K562 (cell line): ENCODE data around the gene GRM3. TPM values are rescaled to one million over a fixed set of nuclear protein-coding genes. Genes with fewer than 3 reads are reported as not detected.

Source experiments
- ATAC-seq: fragments of 200-7000 bp; cut with Tn5 transposase; 3 replicates; pipeline ENCODE4 v1.9.1; 2020; ENCODE audit warnings: moderate library complexity
- BruUV-seq: library from RNA; stranded (reverse); fragments of 400-500 nt; replicated peaks from 2 replicates; lab custom pipeline; 2021; lab: Mats Ljungman, UMichigan
- CTCF ChIA-PET: fragments of 300-600 bp; formaldehyde crosslinking; extraction: SDS; loops from one replicate; lab custom pipeline; 2021; ENCODE audit warnings: low intra/inter-chr PET ratio; lab: Yijun Ruan, JAX
- POLR2A ChIA-PET: fragments of 300-600, 350-650 bp; sonication (Branson Sonifier 250); formaldehyde crosslinking; extraction: SDS; loops from one replicate; lab custom pipeline; 2021; ENCODE audit warnings: antibody characterized with exemption, inconsistent platforms; lab: Yijun Ruan, JAX
- DNase-seq, 4 experiments: peaks; one replicate each; pipeline versions ENCODE4 v3.0.0 to v3.0.0-alpha.2; 2011 to 2018; ENCODE audit warnings: low spot score in 3 of 4, mixed read lengths in 3 of 4; ENCODE audit errors: extremely low read depth in 1 of 4
- FAIRE-seq: peaks from 2 replicates; lab custom pipeline; 2011; peaks lifted over from hg19 to GRCh38; lab: Jason Lieb, UNC
- H2AFZ ChIP-seq: 2 replicates; pipeline ENCODE4 v1.6.0; 2011; ENCODE audit warnings: low read depth, low read length, control low read depth, inconsistent platforms
- H3K27ac ChIP-seq: fragments of 200-600 bp; 3 replicates; pipeline ENCODE4 v1.8.0; 2011; ENCODE audit warnings: low read depth, mild to moderate bottlenecking, control low read depth, inconsistent platforms, low read length, moderate library complexity, mixed read lengths; ENCODE audit errors: extremely low read depth
- H3K27me3 ChIP-seq, 2 experiments: fragments of 300-600 bp in 1 of 2; 2 replicates in 1 of 2; 3 replicates in 1 of 2; pipeline versions ENCODE4 v1.6.0 to v1.8.0; 2011; ENCODE audit warnings: inconsistent platforms in 2 of 2, low read length in 2 of 2, mild to moderate bottlenecking in 1 of 2, mixed read lengths in 1 of 2, moderate library complexity in 1 of 2; ENCODE audit not compliant: control insufficient read depth in 2 of 2, insufficient read depth in 2 of 2
- H3K36me3 ChIP-seq: fragments of 300-600 bp; 3 replicates; pipeline ENCODE4 v1.8.0; 2011; ENCODE audit warnings: mild to moderate bottlenecking, low read length, inconsistent platforms; ENCODE audit not compliant: control insufficient read depth, insufficient read depth
- H3K4me1 ChIP-seq, 2 experiments: fragments of 200-600 bp in 1 of 2; replicated peaks in 1 of 2; 2 replicates in 1 of 2; 3 replicates in 1 of 2; pipeline versions ENCODE4 v1.5.1 to v1.8.0; 2011; ENCODE audit warnings: inconsistent platforms in 2 of 2, low read length in 2 of 2, mild to moderate bottlenecking in 1 of 2, mixed read lengths in 1 of 2, moderate library complexity in 1 of 2; ENCODE audit not compliant: control insufficient read depth in 2 of 2, insufficient read depth in 2 of 2
- H3K4me2 ChIP-seq: 2 replicates; pipeline ENCODE4 v1.6.1; 2011; ENCODE audit warnings: low read length, control low read depth, inconsistent platforms, mixed read lengths; ENCODE audit not compliant: insufficient read depth
- H3K4me3 ChIP-seq: fragments of 200-600 bp; sonication (generic), shearing (Covaris generic); 2 replicates; pipeline ENCODE4 v1.5.1; 2016; ENCODE audit warnings: control low read depth, inconsistent platforms
- H3K79me2 ChIP-seq: fragments of 200-600 bp; 3 replicates; pipeline ENCODE4 v1.8.0; 2011; ENCODE audit warnings: low read length, inconsistent platforms; ENCODE audit not compliant: control insufficient read depth, insufficient read depth
- H3K9ac ChIP-seq, 2 experiments: 2 replicates each; pipeline versions ENCODE4 v1.6.0 to v1.6.1; 2011; ENCODE audit warnings: low read depth in 2 of 2, low read length in 2 of 2, control low read depth in 1 of 2, inconsistent platforms in 1 of 2, mild to moderate bottlenecking in 1 of 2, mixed read lengths in 1 of 2; ENCODE audit not compliant: insufficient read depth in 1 of 2
- H3K9me1 ChIP-seq: one replicate; pipeline ENCODE4 v1.6.0; 2011; ENCODE audit warnings: inconsistent platforms, mild to moderate bottlenecking, low read length, moderate library complexity; ENCODE audit not compliant: control insufficient read depth, insufficient read depth
- H3K9me3 ChIP-seq: replicated peaks from 2 replicates; pipeline ENCODE4 v1.5.1; 2011; ENCODE audit warnings: low read depth, low read length, inconsistent platforms; ENCODE audit not compliant: control insufficient read depth, insufficient read depth
- H4K20me1 ChIP-seq: replicated peaks from 2 replicates; pipeline ENCODE4 v1.6.1; 2011; ENCODE audit warnings: low read length, inconsistent platforms, mixed read lengths; ENCODE audit not compliant: control insufficient read depth, insufficient read depth
- HMBOX1 ChIP-seq: sonication (generic); IDR thresholded peaks from 2 replicates; pipeline ENCODE4 v1.6.1; 2016
- MCM3 ChIP-seq: fragments of 450-650 bp; IDR thresholded peaks from 2 replicates; pipeline ENCODE4 v1.6.1; 2016
- NCOA1 ChIP-seq: fragments of 450-650 bp; IDR thresholded peaks from 2 replicates; pipeline ENCODE4 v1.6.1; 2016; ENCODE audit warnings: low read depth
- WGBS: fragments of 100-300 bp; shearing (Covaris generic); methylation state at CpG from one replicate; pipeline ENCODE4 v1.1.6; 2016; ENCODE audit warnings: low coverage, mixed read lengths; ENCODE audit not compliant: insufficient coverage; ENCODE audit errors: missing lambda C conversion rate; 5-methylcytosine and 5-hydroxymethylcytosine counted together
- in situ Hi-C: fragments of 300-500 bp; cut with MboI; formaldehyde crosslinking; loops from 4 replicates; pipeline ENCODE4 v1.15.0; 2018; ENCODE audit warnings: inconsistent platforms, mixed read lengths
- intact Hi-C: fragments of 100-400 bp; cut with micrococcal nuclease; formaldehyde crosslinking; loops from 2 replicates; pipeline ENCODE4 v1.14.2; 2022
- polyA plus RNA-seq, 8 experiments: library from polyadenylated mRNA; depleted of rRNA in 4 of 8; stranded (reverse) in 5 of 8; unstranded in 3 of 8; fragments of >200 nt; fragmentation: Nextera tagmentation in 2 of 8; fragmentation: Illumina TruSeq in 1 of 8; extraction: Ambion mirVana in 2 of 8; extraction: Trizol in 1 of 8; gene quantifications; 2 replicates each; pipeline versions ENCODE4 v1.2.1 to v1.2.3, GENCODE V29; 2011 to 2014; ENCODE audit warnings: inconsistent platforms in 1 of 8, missing spikeins in 1 of 8
- total RNA-seq, 7 experiments: library from RNA; depleted of rRNA in 6 of 7; stranded (reverse); fragments of >200 nt in 6 of 7; fragmentation: Illumina TruSeq in 2 of 7; extraction: Trizol in 2 of 7; gene quantifications; 2 replicates each; pipeline versions ENCODE4 v1.2.1 to v1.2.3, GENCODE V29; 2011 to 2021; ENCODE audit warnings: low replicate concordance in 1 of 7

GRM3 gene
- total and polyA plus RNA-seq, 9 of the 15 experiments (the other 6 are each of a cell fraction or from before 2014, with no cell fraction given) = 0.03 to 0.08 (median 0.03) TPM; not detected in 6

- no peaks in the 10 kb centered on the region for H3K36me3 ChIP-seq
- H3K9me1 ChIP-seq = no peaks in the 10 kb centered on the region
- ChIA-PET CTCF (no interaction called here), POLR2A (no interaction called here)
- H3K27me3 ChIP-seq = no peaks in the 10 kb centered on the region
- no peaks in the 10 kb centered on the region for H4K20me1 ChIP-seq
- in situ Hi-C loops (no loop called here), intact Hi-C loops (no loop called here)
- no peak for ATAC-seq
- no peak overlapping the region for H3K4me2 ChIP-seq
- no peak for FAIRE-seq
- no peak overlapping the region for H3K9ac ChIP-seq
- under 1% methylated on average over 9 of the region's 9 CpGs for WGBS
- no peak overlapping the region for H3K27ac ChIP-seq
- H3K4me3 ChIP-seq = no peak overlapping the region
- no peak overlapping the region for H2AFZ ChIP-seq
- TF ChIP-seq HMBOX1 (no peak), MCM3 (no peak)
- no peak for DNase-seq
- H3K4me1 ChIP-seq = no peaks in the 10 kb centered on the region
- BruUV-seq = no TSS peak
- no peaks in the 10 kb centered on the region for H3K9me3 ChIP-seq
- no peaks in the 10 kb centered on the region for H3K79me2 ChIP-seq
Measured at GRCh38 chr7:86653919-86654659, 10.4 kb downstream of the GRM3 start.

GRCh38 chr7:86657948-86658347 is 14.2 kb downstream of the GRM3 start:
- POLR2A ChIA-PET = no interaction called here
- H3K36me3 ChIP-seq = no peaks in the 10 kb centered on the region
- intact Hi-C loops (no loop called here), in situ Hi-C loops (no loop called here)
- ATAC-seq = no peak
- 0% methylated on average over 2 of the region's 2 CpGs for WGBS
- no peak for TF ChIP-seq NCOA1
- no peak overlapping the region for H3K27ac ChIP-seq
- CTCF ChIA-PET = no interaction called here
- H3K9me1 ChIP-seq = no peaks in the 10 kb centered on the region
- H3K27me3 ChIP-seq = no peaks in the 10 kb centered on the region
- no peaks in the 10 kb centered on the region for H4K20me1 ChIP-seq
- no peak overlapping the region for H3K4me2 ChIP-seq
- no peaks in the 10 kb centered on the region for H3K9me3 ChIP-seq
- no peak overlapping the region for H3K9ac ChIP-seq
- no peak for DNase-seq
- BruUV-seq = no TSS peak
- no peaks in the 10 kb centered on the region for H3K4me1 ChIP-seq
- no peaks in the 10 kb centered on the region for H3K79me2 ChIP-seq
- FAIRE-seq = no peak
- H3K4me3 ChIP-seq = no peak overlapping the region
- no peak overlapping the region for H2AFZ ChIP-seq
